ENCODE results near the gene PDS5B.
"Not testable (repeated sequence)": the region's sequence is repeated elsewhere in the genome, so short reads cannot be mapped to it uniquely, and the experiment has no call there.

PDS5B gene

DNA sequence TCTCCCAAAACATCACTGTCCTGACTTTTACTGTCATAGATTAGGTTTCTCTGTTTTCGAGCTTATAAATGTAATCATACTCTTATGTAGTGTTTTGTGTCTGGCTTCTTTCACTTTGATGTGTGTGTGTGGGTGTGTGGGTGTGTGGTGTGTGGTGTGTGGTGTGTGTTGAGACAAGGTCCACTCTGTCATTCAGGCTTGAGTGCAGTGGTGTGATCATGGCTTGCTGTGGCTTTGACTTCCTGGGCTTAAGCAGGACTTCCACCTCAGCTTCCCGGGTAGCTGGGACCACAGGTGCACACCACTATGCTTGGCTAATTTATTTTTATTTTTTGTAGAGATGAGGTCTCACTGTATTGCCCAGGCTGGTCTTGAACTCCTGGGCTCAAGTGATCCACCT, 59.6 kb downstream of the PDS5B start:
- no peak overlapping the region for H3K4me3 ChIP-seq (ENCODE audit: low read depth, low read length)

GRCh38 chr13:32647926-32648325, 61.7 kb downstream of the PDS5B start:
- no peak overlapping the region for H3K4me3 ChIP-seq (ENCODE audit: low read depth, low read length)

DNA sequence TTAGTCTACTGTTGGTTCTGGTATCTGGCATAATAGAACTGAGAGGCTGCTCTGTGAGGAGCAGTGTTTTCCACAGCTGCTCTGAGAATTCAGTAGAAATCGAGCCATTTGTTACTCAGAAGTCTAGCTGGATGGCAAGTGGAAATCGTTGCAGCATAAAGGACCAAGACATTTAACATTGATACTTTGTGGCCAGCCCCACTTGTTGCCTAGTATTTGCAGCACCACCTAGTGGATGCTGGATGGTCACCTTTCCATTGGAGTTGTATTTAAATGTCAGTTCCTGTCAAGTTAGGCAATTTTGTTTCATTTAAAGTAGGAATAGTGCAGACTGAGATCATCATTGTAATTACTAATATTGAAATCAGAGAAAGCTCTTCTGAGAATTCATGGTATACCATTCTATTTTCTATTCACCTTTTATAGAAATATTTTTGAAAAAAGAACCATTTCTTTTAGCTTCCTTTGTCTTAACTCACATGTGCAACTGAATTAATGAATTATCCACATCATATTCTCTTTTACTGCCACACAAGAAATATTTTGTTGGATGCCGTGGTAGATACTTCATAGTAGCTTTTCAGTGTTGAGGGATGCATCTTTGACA, 64.6 kb downstream of the PDS5B start:
- H3K4me3 ChIP-seq (ENCODE audit: low read depth, low read length) = no peak overlapping the region

DNA sequence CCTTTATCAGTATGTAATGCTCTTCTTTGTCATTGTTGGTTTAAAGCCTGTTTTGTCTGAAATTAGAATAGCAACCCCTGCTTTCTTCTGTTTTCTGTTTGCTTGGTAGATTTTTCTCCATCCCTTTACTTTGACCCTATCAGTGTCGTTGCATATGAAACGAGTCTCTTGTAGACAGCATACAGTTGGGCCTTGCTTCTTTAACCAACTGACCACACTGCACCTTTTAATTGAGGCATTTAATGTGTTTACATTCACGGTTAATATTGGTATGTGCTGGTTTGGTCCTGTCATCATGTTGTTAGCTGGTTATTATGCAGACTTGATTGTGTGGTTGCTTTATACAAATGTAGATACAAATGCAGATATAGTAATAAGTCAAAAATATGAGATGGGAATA, 71.1 kb downstream of the PDS5B start:
- no peak overlapping the region for H3K4me3 ChIP-seq (ENCODE audit: low read depth, low read length)

- no peak overlapping the region for H3K4me3 ChIP-seq (ENCODE audit: low read depth, low read length)
Observed at GRCh38 chr13:32659736-32660135, 73.5 kb downstream of the PDS5B start.

GRCh38 chr13:32660227-32660626, 74.0 kb downstream of the PDS5B start:
- H3K4me3 ChIP-seq (ENCODE audit: low read depth, low read length) = no peak overlapping the region

DNA sequence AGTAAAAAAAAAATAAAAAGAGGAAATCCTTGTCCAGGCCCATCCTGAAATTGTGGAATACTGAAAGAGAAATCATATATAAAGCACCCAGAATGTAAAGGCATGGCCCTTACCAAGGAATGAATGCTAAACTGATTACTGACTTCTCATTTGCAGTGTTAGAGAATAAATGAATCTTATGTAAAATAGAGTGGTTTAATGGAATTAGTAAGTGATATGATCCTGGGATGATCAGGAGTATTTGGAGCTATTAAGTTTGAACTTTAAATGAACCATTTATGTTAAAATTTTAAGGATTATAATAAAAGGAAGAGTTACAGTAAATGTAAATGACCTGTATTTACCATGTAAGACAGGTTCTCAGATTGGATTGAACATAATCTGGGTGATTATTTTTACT, 75.4 kb downstream of the PDS5B start:
- H3K4me3 ChIP-seq (ENCODE audit: low read depth, low read length) = no peak overlapping the region

GRCh38 chr13:32663660-32664059, 77.4 kb downstream of the PDS5B start:
- H3K4me3 ChIP-seq (ENCODE audit: low read depth, low read length) = no peak overlapping the region

DNA sequence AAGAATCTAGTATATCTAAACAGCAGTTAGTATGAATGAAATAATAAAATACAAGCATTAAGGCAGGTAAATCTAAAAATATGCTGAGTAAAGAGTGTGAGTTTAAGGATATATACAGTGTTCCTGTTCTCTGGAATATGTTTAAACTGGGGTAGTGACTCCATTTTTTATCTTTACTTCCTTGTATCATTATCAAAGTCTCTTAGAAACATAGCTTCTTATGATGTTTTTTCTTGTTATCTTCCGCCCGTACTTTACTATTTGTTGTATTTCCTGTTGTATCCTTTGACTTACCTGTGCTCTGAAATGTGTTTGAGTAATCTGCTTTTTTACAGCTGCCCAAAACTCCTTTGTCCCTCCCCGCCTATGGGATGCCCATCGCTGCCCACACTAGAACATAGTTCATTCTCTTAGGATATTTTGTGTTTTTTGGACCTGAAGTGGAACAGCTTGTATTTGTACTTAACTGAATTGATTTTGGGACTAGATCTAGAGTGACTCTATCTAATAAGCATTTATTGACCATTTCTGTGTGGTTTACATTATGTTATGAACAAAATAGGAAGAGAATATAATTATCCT, 80.8 kb downstream of the PDS5B start:
- no peak overlapping the region for H3K4me3 ChIP-seq (ENCODE audit: low read depth, low read length)

DNA sequence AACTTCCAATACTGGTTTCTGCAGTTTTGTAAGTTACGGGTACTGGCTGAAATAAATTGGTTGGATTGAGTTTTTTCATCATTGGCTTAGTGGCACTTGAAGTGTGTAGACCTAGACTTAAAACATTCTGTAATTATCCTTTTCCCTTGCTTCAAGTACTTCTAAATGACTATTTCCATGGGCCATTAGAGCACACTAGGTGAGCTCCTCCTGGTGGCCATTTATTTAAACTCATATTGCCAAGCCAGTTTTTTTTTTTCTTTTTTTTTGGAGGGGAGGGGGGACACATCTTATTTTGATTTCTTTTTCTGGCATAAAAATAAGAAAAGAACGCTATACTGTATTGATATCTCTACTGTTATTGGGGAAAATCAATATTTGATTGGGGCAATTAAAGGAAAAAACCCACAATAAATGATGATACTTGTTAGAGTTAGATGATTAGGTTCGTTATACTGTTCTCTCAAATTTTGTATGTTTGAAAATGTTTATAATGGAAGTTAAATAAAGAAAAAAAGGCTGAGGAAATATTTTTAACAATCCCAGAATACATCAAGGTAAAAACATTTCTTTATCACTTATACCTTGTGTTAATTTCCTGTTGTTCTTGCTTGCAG, 82.9 kb downstream of the PDS5B start:
- H3K4me3 ChIP-seq (ENCODE audit: low read depth, low read length) = no peak overlapping the region

DNA sequence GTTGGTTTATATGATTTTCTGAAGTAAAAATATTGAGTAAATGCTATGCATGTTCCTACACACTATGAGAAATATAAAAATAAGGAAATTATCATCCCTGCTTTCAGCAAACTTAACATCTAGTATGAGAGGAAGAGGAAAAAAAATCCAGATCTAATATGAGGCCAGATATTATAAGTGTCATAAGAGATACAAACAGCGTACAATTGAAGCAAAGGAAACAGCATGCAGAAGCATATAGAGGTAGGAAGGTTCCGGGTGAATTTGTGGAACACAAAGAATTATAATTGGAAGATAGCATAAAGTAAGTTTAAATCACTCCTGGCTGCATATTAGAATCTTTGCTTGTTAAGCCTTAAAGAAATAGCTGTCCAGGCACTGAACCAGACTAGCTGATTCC, 88.3 kb downstream of the PDS5B start:
- H3K4me3 ChIP-seq (ENCODE audit: low read depth, low read length) = no peak overlapping the region

- no peak overlapping the region for H3K4me3 ChIP-seq (ENCODE audit: low read depth, low read length)
Observed at GRCh38 chr13:32676242-32676641, 90.0 kb downstream of the PDS5B start.

- no peak overlapping the region for H3K4me3 ChIP-seq (ENCODE audit: low read depth, low read length)
Observed at GRCh38 chr13:32682130-32682529, 95.9 kb downstream of the PDS5B start.

- no peak overlapping the region for H3K4me3 ChIP-seq (ENCODE audit: low read depth, low read length)
Observed at GRCh38 chr13:32682740-32683139, 96.5 kb downstream of the PDS5B start.

DNA sequence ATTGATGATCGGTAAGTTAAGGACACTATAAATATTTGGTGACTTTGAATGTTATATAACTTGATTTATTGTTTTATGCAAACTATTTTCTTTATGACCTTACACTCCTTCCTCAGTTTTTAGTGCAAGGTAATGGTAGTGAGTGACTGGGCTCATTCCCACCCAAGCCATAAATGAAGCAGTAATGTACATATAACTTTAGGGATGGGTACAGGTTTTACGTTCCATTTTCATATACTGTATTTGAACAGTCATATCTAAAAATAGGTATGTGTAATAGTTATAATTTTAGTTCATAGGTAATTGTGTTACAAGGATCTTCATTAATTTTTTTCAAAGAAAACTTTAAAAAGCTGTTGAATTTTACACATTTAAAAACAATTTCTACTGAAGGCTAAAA, 101.0 kb downstream of the PDS5B start:
- no peak overlapping the region for H3K4me3 ChIP-seq (ENCODE audit: low read depth, low read length)

DNA sequence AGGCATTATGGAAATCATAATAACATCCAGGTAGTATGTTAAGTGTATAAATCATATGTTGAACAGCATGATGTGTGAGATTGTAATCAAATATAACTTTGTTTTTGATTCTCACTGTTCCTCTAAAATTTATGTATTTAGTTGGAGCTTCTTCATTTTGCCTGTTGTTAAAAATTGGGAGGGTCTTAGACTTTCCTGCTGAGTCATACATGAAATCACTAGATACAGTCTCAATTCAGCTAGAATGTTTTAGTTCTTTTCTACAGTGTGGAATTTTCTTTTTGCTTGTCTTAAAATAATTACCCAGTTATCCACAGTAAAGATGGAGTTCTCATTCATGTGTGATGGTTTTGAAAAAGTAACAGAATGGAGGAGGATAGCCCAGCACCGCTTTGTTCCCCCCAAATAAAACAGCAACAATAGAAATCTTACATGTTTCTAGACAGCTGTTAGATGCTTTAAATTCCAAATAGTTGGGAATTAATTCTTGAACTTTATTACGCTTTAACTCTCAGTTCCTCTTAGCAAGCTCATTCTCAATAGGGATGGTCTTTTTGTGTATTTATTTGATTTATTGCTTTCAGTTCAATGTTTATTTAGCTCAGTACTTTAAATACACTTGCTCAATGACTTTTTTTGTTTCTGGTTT, 109.5 kb downstream of the PDS5B start:
- no peak overlapping the region for H3K4me3 ChIP-seq (ENCODE audit: low read depth, low read length)

DNA sequence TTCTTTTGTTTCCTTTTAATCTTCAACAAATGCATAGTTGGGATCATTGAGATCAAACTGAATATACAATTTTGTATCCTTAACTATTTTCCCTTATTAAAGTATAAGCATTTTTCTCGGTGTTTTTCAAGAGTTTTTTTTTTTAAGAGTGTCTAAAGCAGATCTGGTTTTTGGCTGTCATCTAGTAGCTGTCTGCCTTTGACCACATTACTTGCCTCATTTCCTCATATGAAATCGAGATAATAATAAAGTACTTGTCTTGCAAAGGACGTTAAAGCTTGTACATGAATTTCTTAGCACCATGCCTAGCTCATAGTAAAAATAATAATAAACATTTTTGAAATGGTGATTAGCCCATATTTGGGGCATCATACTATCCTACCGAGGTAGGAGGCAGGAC, 121.2 kb downstream of the PDS5B start:
- no peak overlapping the region for H3K4me3 ChIP-seq (ENCODE audit: low read depth, low read length)

DNA sequence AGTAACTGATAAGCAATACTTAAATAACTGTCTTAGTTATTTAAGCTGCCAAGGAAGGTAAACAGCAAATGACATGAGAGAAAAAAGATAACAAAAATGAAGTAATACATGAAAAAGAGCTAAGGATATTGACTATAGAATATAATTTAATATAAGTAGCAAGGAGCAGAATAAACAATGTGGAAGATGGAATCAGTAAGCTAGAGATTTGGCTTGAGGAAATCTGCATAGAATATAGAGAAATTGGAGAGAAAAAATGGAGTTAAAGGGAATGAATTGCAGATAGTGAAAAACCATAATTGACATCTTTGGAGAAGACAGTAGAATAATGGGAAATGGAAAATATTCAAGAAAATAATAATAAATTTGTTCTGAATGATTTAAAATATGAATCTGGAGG, 127.1 kb downstream of the PDS5B start:
- H3K4me3 ChIP-seq (ENCODE audit: low read depth, low read length) = no peak overlapping the region

- not testable (repeated sequence) for H3K4me3 ChIP-seq (ENCODE audit: low read depth, low read length)
Observed at GRCh38 chr13:32716201-32716600, 129.9 kb downstream of the PDS5B start.

GRCh38 chr13:32720026-32720425, 133.8 kb downstream of the PDS5B start:
- H3K4me3 ChIP-seq (ENCODE audit: low read depth, low read length) = no peak overlapping the region

GRCh38 chr13:32721131-32722034, 135.1 kb downstream of the PDS5B start:
- H3K4me3 ChIP-seq (ENCODE audit: low read depth, low read length) = not testable (repeated sequence)
